Measurements from ENCODE around the gene ZNF668. TPM values are rescaled to one million over a fixed set of nuclear protein-coding genes. Genes with fewer than 3 reads are reported as not detected.

ZNF668 gene
- total RNA-seq, result 10 to 100 TPM in 8 of 9 donors, 1 to 10 TPM in 1; 2.4 to 29.5 (median 11.2) TPM
- polyA plus RNA-seq, result 10 to 100 TPM in 2 of 3 donors, 1 to 10 TPM in 1; 6.2 to 19.5 (median 11.7) TPM
- long read RNA-seq, donor 1, partial matches to known transcripts, result 0 of 2 reads
- long read RNA-seq, donor 1, other reads (novel, unspliced or antisense), result 0 of 2 reads
- long read RNA-seq, donor 2, partial matches to known transcripts, result 0 of 1 reads
- long read RNA-seq, donor 2, other reads (novel, unspliced or antisense), result 0 of 1 reads
- long read RNA-seq, donor 3, result 0 reads
- long read RNA-seq, donor 4, transcript ZNF668-201 (3 exons, 2,762 nt), result major isoform, 7 of 9 reads
- long read RNA-seq, donor 4, partial matches to known transcripts, result 0 of 9 reads
- long read RNA-seq, donor 4, other reads (novel, unspliced or antisense), result 2 of 9 reads
- long read RNA-seq, donor 5, transcript ZNF668-201 (3 exons, 2,762 nt), result major isoform, 52 of 58 reads
- long read RNA-seq, donor 5, partial matches to known transcripts, result 2 of 58 reads
- long read RNA-seq, donor 5, other reads (novel, unspliced or antisense), result 1 of 58 reads
- long read RNA-seq, donor 6, partial matches to known transcripts, result 0 of 7 reads
- long read RNA-seq, donor 6, other reads (novel, unspliced or antisense), result 3 of 7 reads
- long read RNA-seq, donor 7, partial matches to known transcripts, result 5 of 5 reads
- long read RNA-seq, donor 7, other reads (novel, unspliced or antisense), result 0 of 5 reads
- long read RNA-seq, donor 8, transcript ZNF668-201 (3 exons, 2,762 nt), result major isoform, 6 of 6 reads
- long read RNA-seq, donor 8, partial matches to known transcripts, result 0 of 6 reads
- long read RNA-seq, donor 8, other reads (novel, unspliced or antisense), result 0 of 6 reads
- long read RNA-seq, donor 9, partial matches to known transcripts, result 0 of 1 reads
- long read RNA-seq, donor 9, other reads (novel, unspliced or antisense), result 0 of 1 reads
- long read RNA-seq, donor 10, result 0 reads

- Histone ChIP-seq H3K4me3 (peak within 1 kb of the TSS; percentile 76 to 100 (median 94)), H3K9me3 (replicated peaks in 1 of 3) (no peaks in the 10 kb centered on the region), H3K4me1 (replicated peaks in 1 of 2) (peaks cover 13 to 29% of the 10 kb centered on the region in 2 donors), H3K27me3 (no peaks in the 10 kb centered on the region), H3K36me3 (replicated peaks in 1 of 2) (peaks cover 0 to 30% of the 10 kb centered on the region in 2 donors), H3K27ac (peak within 1 kb of the TSS; percentile 66 to 98 (median 91))
- 0 to 1% (median 0%) methylated on average over 35 to 48 of the region's 48 CpGs for whole genome bisulfite sequencing, 4 donors
- DNase-seq, result peak; percentile 97 to 99 (median 99)
- intact Hi-C loops (cut with DNase I), result no loop called here
- peak; percentile 30 to 82 for TF ChIP-seq POLR2A (IDR thresholded peaks at IDR 0.05)
- TF ChIP-seq CTCF (IDR thresholded peaks at IDR 0.05), result no peak
Measured at GRCh38 chr16:31073970-31074813, at the start of gene ZNF668, which contains the start of gene ZNF646. Gene ZNF668, minus strand, starts transcription at chr16:31074240. Its CDS starts 9,781 bp downstream, at chr16:31064459. Gene ZNF646, plus strand, starts transcription at chr16:31074422. Its CDS starts 1,903 bp downstream, at chr16:31076325.

GRCh38 chr16:31120129-31120528 is 46.1 kb upstream of the ZNF668 start:
- peaks cover 0 to 44% of the 10 kb centered on the region in 2 donors for H3K36me3 ChIP-seq (replicated peaks in 1 of 2)
- TF ChIP-seq CTCF (IDR thresholded peaks at IDR 0.05) (no peak), POLR2A (IDR thresholded peaks at IDR 0.05) (no peak)
- peak in 1 of 7 donors; percentile 57 for DNase-seq
- 86 to 96% (median 95%) methylated on average over 16 of the region's 16 CpGs for WGBS, 4 donors
- H3K4me1 ChIP-seq (replicated peaks in 1 of 2), result peaks cover 18 to 20% of the 10 kb centered on the region in 2 donors
- H3K27ac ChIP-seq, result peak overlapping the region in 2 of 5 donors; percentile 24 to 99
- H3K9me3 ChIP-seq (replicated peaks in 1 of 3), result no peaks in the 10 kb centered on the region
- H3K4me3 ChIP-seq, result no peak overlapping the region
- H3K27me3 ChIP-seq, result no peaks in the 10 kb centered on the region
- intact Hi-C loops (cut with DNase I), result no loop called here

- intact Hi-C loops (cut with DNase I), result no loop called here
- Histone ChIP-seq H3K9me3 (replicated peaks in 1 of 3) (no peaks in the 10 kb centered on the region), H3K27me3 (no peaks in the 10 kb centered on the region), H3K4me3 (peak overlapping the region in 3 of 4 donors; percentile 16 to 99 (median 84)), H3K36me3 (replicated peaks in 1 of 2) (peaks cover 0 to 33% of the 10 kb centered on the region in 2 donors), H3K4me1 (replicated peaks in 1 of 2) (peaks cover 19 to 26% of the 10 kb centered on the region in 2 donors), H3K27ac (peak overlapping the region; percentile 92 to 100 (median 99))
- WGBS, 4 donors, result 39 to 44% (median 41%) methylated on average over 9 of the region's 9 CpGs
- peak in 1 of 2 donors; percentile 25 for TF ChIP-seq POLR2A (IDR thresholded peaks at IDR 0.05)
- peak in 1 of 6 experiments; percentile 10 for TF ChIP-seq CTCF (IDR thresholded peaks at IDR 0.05)
- peak in 4 of 7 donors; percentile 65 to 70 (median 68) for DNase-seq
Measured at GRCh38 chr16:31118223-31119155, 44.4 kb upstream of the ZNF668 start.
